GM12873 (cell line): ENCODE data around the gene INPP4B.

Source experiments
- TF ChIP-seq, protein P1 (sequence below): IDR thresholded peaks from 2 replicates; pipeline ENCODE4 v1.5.1; 2012; ENCODE audit warnings: low read depth, mild to moderate bottlenecking, moderate library complexity, low read length, control low read depth; ENCODE audit not compliant: insufficient read depth; ENCODE audit errors: missing control alignments

Gene INPP4B

GRCh38 chr4:142497606-142498005 lies 348.5 kb downstream of the INPP4B start:
- TF ChIP-seq, protein P1, sequence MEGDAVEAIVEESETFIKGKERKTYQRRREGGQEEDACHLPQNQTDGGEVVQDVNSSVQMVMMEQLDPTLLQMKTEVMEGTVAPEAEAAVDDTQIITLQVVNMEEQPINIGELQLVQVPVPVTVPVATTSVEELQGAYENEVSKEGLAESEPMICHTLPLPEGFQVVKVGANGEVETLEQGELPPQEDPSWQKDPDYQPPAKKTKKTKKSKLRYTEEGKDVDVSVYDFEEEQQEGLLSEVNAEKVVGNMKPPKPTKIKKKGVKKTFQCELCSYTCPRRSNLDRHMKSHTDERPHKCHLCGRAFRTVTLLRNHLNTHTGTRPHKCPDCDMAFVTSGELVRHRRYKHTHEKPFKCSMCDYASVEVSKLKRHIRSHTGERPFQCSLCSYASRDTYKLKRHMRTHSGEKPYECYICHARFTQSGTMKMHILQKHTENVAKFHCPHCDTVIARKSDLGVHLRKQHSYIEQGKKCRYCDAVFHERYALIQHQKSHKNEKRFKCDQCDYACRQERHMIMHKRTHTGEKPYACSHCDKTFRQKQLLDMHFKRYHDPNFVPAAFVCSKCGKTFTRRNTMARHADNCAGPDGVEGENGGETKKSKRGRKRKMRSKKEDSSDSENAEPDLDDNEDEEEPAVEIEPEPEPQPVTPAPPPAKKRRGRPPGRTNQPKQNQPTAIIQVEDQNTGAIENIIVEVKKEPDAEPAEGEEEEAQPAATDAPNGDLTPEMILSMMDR: no peak

GRCh38 chr4:142493255-142494110 lies 352.6 kb downstream of the INPP4B start:
- TF ChIP-seq, protein P1: no peak

DNA sequence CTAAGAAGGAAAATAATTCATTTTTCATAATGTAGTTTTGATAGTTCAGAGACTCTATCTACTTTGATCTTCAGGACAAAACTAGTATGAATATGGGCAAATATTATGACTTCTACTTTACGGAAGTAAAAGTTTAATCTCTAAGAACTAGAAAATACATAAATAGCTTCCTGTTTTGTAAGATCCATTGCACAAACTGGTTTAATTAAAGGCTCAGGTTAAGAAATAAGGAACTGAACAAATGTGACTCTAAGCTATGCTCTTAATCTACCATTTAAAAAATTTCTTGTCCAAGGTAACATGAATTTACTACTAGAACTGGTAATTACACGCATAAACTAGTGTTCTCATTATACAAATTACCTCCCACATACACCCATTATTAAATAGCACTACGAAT lies 360.6 kb downstream of the INPP4B start:
- TF ChIP-seq, protein P1: no peak

- TF ChIP-seq, protein P1: no peak
Observed at GRCh38 chr4:142480244-142480643, 365.9 kb downstream of the INPP4B start.

DNA sequence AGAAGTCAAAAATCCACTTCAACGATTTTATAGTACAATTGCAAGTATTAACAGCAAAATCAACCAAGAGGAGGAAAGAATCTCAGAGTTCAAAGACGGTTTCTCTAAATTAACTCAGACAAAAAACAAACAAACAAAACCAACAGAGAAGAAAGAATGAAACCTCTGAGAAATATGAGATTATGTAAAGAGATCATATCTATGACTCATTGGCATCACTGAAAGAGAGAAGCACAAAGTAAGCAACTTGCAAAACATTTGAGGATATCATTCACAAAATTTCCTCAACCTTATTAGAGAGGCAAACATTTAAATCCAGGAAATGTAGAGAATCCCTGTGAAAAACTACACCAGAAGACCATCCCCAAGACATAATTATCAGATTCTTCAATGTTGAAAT lies 370.4 kb downstream of the INPP4B start:
- TF ChIP-seq, protein P1: no peak

DNA sequence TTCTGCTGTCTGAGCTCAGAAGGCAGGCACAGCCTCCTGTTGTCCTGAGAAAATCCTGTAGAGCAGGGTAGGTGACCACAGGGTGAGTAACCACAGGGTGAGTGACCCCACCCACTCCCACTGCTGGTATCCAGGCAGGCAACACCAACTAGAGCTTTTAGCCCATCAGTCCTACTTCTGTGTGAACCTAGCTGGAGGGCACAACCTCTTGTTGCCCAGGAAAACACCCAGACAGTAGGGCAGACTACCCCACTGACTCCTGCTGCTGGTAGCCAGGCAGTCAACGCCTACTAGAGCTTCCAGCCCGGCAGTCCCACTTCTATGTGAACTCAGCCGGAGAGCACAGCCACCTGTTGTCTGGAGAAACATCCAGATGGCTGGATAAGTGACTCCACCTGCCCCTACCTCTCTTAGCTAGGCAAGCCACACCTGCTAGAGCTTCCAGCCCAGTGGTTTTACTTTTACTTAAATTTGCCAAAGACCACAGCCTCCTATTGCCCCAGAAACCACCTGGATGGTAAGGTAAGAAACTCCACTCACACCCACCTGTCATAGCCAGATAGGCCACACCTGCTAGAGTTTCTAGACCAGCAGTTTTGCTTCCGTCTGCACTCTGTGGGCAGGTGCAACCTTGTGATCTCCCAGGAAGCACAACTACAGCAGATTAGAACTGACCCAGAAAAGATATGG lies 371.6 kb downstream of the INPP4B start:
- TF ChIP-seq, protein P1: no peak

- TF ChIP-seq, protein P1: no peak
Observed at GRCh38 chr4:142473960-142474338, 372.2 kb downstream of the INPP4B start.
